IMR-90 (cell line): ENCODE measurements around the gene AOPEP. TPM values are rescaled to one million over a fixed set of nuclear protein-coding genes. Genes with fewer than 3 reads are reported as not detected.

Source experiments
- ATAC-seq: fragments of 200-7000 bp; cut with Tn5 transposase; 2 replicates; pipeline ENCODE4 v1.9.1; 2020; ENCODE audit warnings: low read depth, mild to moderate bottlenecking, moderate library complexity
- BruUV-seq: library from RNA; stranded (reverse); fragments of 400-500 nt; replicated peaks from 2 replicates; lab custom pipeline; 2021; lab: Mats Ljungman, UMichigan
- CTCF ChIA-PET: fragments of 300-600 bp; formaldehyde crosslinking; extraction: SDS; loops from one replicate; lab custom pipeline; 2021; ENCODE audit warnings: antibody characterized with exemption; lab: Yijun Ruan, JAX
- POLR2A ChIA-PET: fragments of 300-600 bp; sonication (Branson Sonifier 250); formaldehyde crosslinking; loops from one replicate; lab custom pipeline; 2022; ENCODE audit warnings: antibody characterized with exemption; ENCODE audit not compliant: unreplicated experiment; lab: Charles Lee
- DNase-seq: peaks from one replicate; pipeline ENCODE4 v3.0.0; 2013
- H2AFZ ChIP-seq: replicated peaks from 2 replicates; pipeline ENCODE3; 2013; ENCODE audit warnings: low read length, mild to moderate bottlenecking; ENCODE audit not compliant: poor library complexity
- H2AK5ac ChIP-seq: 2 replicates; pipeline ENCODE4 v1.6.1; 2013; ENCODE audit warnings: low read depth, low read length, inconsistent platforms
- H2AK9ac ChIP-seq: replicated peaks from 2 replicates; pipeline ENCODE3; 2013; ENCODE audit warnings: mild to moderate bottlenecking, low read depth, low read length, moderate library complexity; ENCODE audit not compliant: poor library complexity
- H2BK120ac ChIP-seq: 2 replicates; pipeline ENCODE4 v1.6.1; 2013; ENCODE audit warnings: low read depth, low read length, inconsistent platforms
- H2BK15ac ChIP-seq: 3 replicates; pipeline ENCODE4 v1.6.1; 2013; ENCODE audit warnings: low read depth, low read length, inconsistent platforms
- H2BK20ac ChIP-seq: 2 replicates; pipeline ENCODE4 v1.6.1; 2013; ENCODE audit warnings: low read depth, mild to moderate bottlenecking, inconsistent platforms, low read length, moderate library complexity
- H2BK5ac ChIP-seq: 2 replicates; pipeline ENCODE4 v1.6.1; 2013; ENCODE audit warnings: mild to moderate bottlenecking, low read depth, low read length, inconsistent platforms; ENCODE audit not compliant: poor library complexity, severe bottlenecking
- H3K14ac ChIP-seq: replicated peaks from 2 replicates; pipeline ENCODE4 v1.6.1; 2013; ENCODE audit warnings: low read depth, low read length, inconsistent platforms
- H3K18ac ChIP-seq: 2 replicates; pipeline ENCODE4 v1.6.1; 2013; ENCODE audit warnings: low read depth, low read length, control low read depth
- H3K23ac ChIP-seq: 2 replicates; pipeline ENCODE4 v1.6.1; 2013; ENCODE audit warnings: low read depth, low read length, inconsistent platforms
- H3K27ac ChIP-seq: 2 replicates; pipeline ENCODE4 v1.5.1; 2013; ENCODE audit warnings: mild to moderate bottlenecking, control low read depth, low read length; ENCODE audit not compliant: insufficient read depth
- H3K27me3 ChIP-seq: 2 replicates; pipeline ENCODE4 v1.6.1; 2013; ENCODE audit warnings: low read length; ENCODE audit not compliant: control insufficient read depth, insufficient read depth
- H3K36me3 ChIP-seq: 2 replicates; pipeline ENCODE4 v1.6.1; 2013; ENCODE audit warnings: low read length, mixed read lengths; ENCODE audit not compliant: control insufficient read depth, insufficient read depth
- H3K4ac ChIP-seq: 2 replicates; pipeline ENCODE4 v1.6.1; 2013; ENCODE audit warnings: low read depth, low read length, inconsistent platforms
- H3K4me1 ChIP-seq: 2 replicates; pipeline ENCODE4 v1.6.1; 2013; ENCODE audit warnings: low read length, mixed read lengths; ENCODE audit not compliant: control insufficient read depth, insufficient read depth
- H3K4me2 ChIP-seq: 2 replicates; pipeline ENCODE4 v1.6.1; 2013; ENCODE audit warnings: low read depth, mild to moderate bottlenecking, control low read depth, low read length, moderate library complexity
- H3K4me3 ChIP-seq: 2 replicates; pipeline ENCODE4 v1.5.1; 2013; ENCODE audit warnings: low read depth, mild to moderate bottlenecking, control low read depth, low read length, moderate library complexity; ENCODE audit not compliant: insufficient read depth
- H3K56ac ChIP-seq: 2 replicates; pipeline ENCODE4 v1.6.1; 2013; ENCODE audit warnings: low read length, inconsistent platforms; ENCODE audit not compliant: insufficient read depth; ENCODE audit errors: extremely low read depth
- H3K79me1 ChIP-seq, 2 experiments: 2 replicates each; pipeline ENCODE4 v1.6.1; 2013; ENCODE audit warnings: low read length in 2 of 2, inconsistent platforms in 1 of 2, low read depth in 1 of 2
- H3K9ac ChIP-seq: 2 replicates; pipeline ENCODE4 v1.6.1; 2013; ENCODE audit warnings: low read depth, low read length, control low read depth
- H3K9me1 ChIP-seq: 2 replicates; pipeline ENCODE4 v1.6.1; 2013; ENCODE audit warnings: low read length, inconsistent platforms; ENCODE audit not compliant: insufficient read depth
- H3K9me3 ChIP-seq: 2 replicates; pipeline ENCODE4 v1.6.1; 2013; ENCODE audit warnings: low read length; ENCODE audit not compliant: control insufficient read depth, insufficient read depth
- H4K20me1 ChIP-seq: 2 replicates; pipeline ENCODE4 v1.6.1; 2013; ENCODE audit warnings: low read length, inconsistent platforms; ENCODE audit not compliant: insufficient read depth
- H4K5ac ChIP-seq: 2 replicates; pipeline ENCODE4 v1.6.1; 2013; ENCODE audit warnings: mild to moderate bottlenecking, low read depth, low read length, control low read depth
- H4K8ac ChIP-seq, 2 experiments: 2 replicates each; pipeline ENCODE4 v1.6.1; 2013; ENCODE audit warnings: low read depth in 2 of 2, low read length in 2 of 2, control low read depth in 1 of 2, inconsistent platforms in 1 of 2
- H4K91ac ChIP-seq: 2 replicates; pipeline ENCODE4 v1.6.1; 2013; ENCODE audit warnings: low read depth, low read length, inconsistent platforms; ENCODE audit not compliant: insufficient read depth
- BHLHE40 ChIP-seq: fragments of 150-350 bp; IDR thresholded peaks from 2 replicates; pipeline ENCODE4 v1.6.1; 2016; ENCODE audit warnings: mild to moderate bottlenecking, low read depth, low read length
- CEBPB ChIP-seq: IDR thresholded peaks from 2 replicates; pipeline ENCODE4 v1.6.1; 2012; ENCODE audit warnings: low read depth, low read length, improper control_type of control experiment
- CHD1 ChIP-seq: IDR thresholded peaks from 2 replicates; pipeline ENCODE4 v1.6.1; 2012; ENCODE audit warnings: low read depth, low read length, improper control_type of control experiment
- FOS ChIP-seq: fragments of 150-350 bp; IDR thresholded peaks from 2 replicates; pipeline ENCODE4 v1.6.1; 2016; ENCODE audit warnings: low read depth, low read length
- MAFK ChIP-seq: IDR thresholded peaks from 2 replicates; pipeline ENCODE4 v1.6.1; 2012; ENCODE audit warnings: low read depth, low read length, improper control_type of control experiment
- MAZ ChIP-seq: IDR thresholded peaks from 2 replicates; pipeline ENCODE4 v1.6.1; 2012; ENCODE audit warnings: low read depth, mild to moderate bottlenecking, low read length, improper control_type of control experiment, moderate library complexity, borderline replicate concordance
- MXI1 ChIP-seq: IDR thresholded peaks from 2 replicates; pipeline ENCODE4 v1.6.1; 2012; ENCODE audit warnings: low read depth, mild to moderate bottlenecking, low read length, moderate library complexity, borderline replicate concordance
- NFE2L2 ChIP-seq: fragments of 150-350 bp; IDR thresholded peaks from 2 replicates; pipeline ENCODE4 v1.6.1; 2016; ENCODE audit warnings: low read depth, mild to moderate bottlenecking, low read length
- POLR2A ChIP-seq: IDR thresholded peaks from 2 replicates; pipeline ENCODE4 v1.6.1; 2012; ENCODE audit warnings: mild to moderate bottlenecking, low read depth, low read length
- RAD21 ChIP-seq: IDR thresholded peaks from 2 replicates; pipeline ENCODE4 v1.6.1; 2012; ENCODE audit warnings: low read length, improper control_type of control experiment
- RCOR1 ChIP-seq: IDR thresholded peaks from 2 replicates; pipeline ENCODE4 v1.6.1; 2012; ENCODE audit warnings: mild to moderate bottlenecking, low read length, improper control_type of control experiment; ENCODE audit not compliant: insufficient replicate concordance
- RFX5 ChIP-seq: IDR thresholded peaks from 2 replicates; pipeline ENCODE4 v1.8.0; 2012; ENCODE audit warnings: low read depth, mild to moderate bottlenecking, low read length, moderate library complexity
- SMC3 ChIP-seq: fragments of 150-350 bp; IDR thresholded peaks from 2 replicates; pipeline ENCODE4 v1.6.1; 2016; ENCODE audit warnings: low read depth, mild to moderate bottlenecking, antibody characterized with exemption, low read length, moderate library complexity
- WGBS, 2 experiments: methylation state at CpG; one replicate each; pipeline versions ENCODE4 v1.1.5 to v1.1.7; 2013; ENCODE audit warnings: missing lambda C conversion rate in 2 of 2; ENCODE audit not compliant: insufficient read length in 1 of 2; ENCODE audit errors: extremely low coverage in 2 of 2; 5-methylcytosine and 5-hydroxymethylcytosine counted together
- dilution Hi-C: fragments of 300-500 bp; cut with HindIII; formaldehyde crosslinking; loops from one replicate; pipeline ENCODE4 v1.14.3; 2018; ENCODE audit warnings: low sequenced_read_pairs; ENCODE audit not compliant: unreplicated experiment
- in situ Hi-C: fragments of 300-500 bp; cut with MboI; formaldehyde crosslinking; loops from 3 replicates; pipeline ENCODE4 v1.14.3; 2019; ENCODE audit warnings: low sequenced_read_pairs, inconsistent platforms, mixed read lengths
- intact Hi-C: fragments of 100-400 bp; cut with micrococcal nuclease; formaldehyde crosslinking; loops from 2 replicates; pipeline ENCODE4 v1.10.0; 2022
- polyA plus RNA-seq, 3 experiments: library from polyadenylated mRNA; depleted of rRNA; stranded (reverse); fragments of >200 nt; gene quantifications; 2 replicates each; pipeline ENCODE4 v1.2.3, GENCODE V29; 2012; ENCODE audit warnings: low replicate concordance in 1 of 3
- total RNA-seq: library from RNA; depleted of rRNA; stranded (reverse); fragments of >200 nt; gene quantifications from 2 replicates; pipeline ENCODE4 v1.2.3, GENCODE V29; 2012
- TF ChIP-seq, protein P1 (sequence below): conservative IDR thresholded peaks from 2 replicates; pipeline ENCODE4 v1.5.1; 2012; ENCODE audit warnings: mild to moderate bottlenecking, low read depth, low read length, improper control_type of control experiment
- TF ChIP-seq, protein P2 (sequence below): fragments of 150-350 bp; IDR thresholded peaks from 2 replicates; pipeline ENCODE4 v1.6.1; 2016; ENCODE audit warnings: low read depth, mild to moderate bottlenecking, low read length, moderate library complexity, borderline replicate concordance
- TF ChIP-seq, protein P3 (sequence below): fragments of 150-350 bp; IDR thresholded peaks from 2 replicates; pipeline ENCODE4 v1.6.1; 2017; ENCODE audit warnings: mild to moderate bottlenecking, antibody characterized with exemption, low read length, low read depth

The AOPEP gene
- total and polyA plus RNA-seq, 2 of the 4 experiments (the other 2 are of a cell fraction), result 34.9 to 38.7 TPM

- Histone ChIP-seq H4K8ac (no peak overlapping the region), H3K4me3 (no peak overlapping the region), H3K79me1 (no peaks in the 10 kb centered on the region), H2BK120ac (no peak overlapping the region), H4K20me1 (no peaks in the 10 kb centered on the region), H2BK15ac (0 out of 3 replicates have a peak overlapping the region, but pooled peaks have one; percentile 14), H3K9me3 (no peaks in the 10 kb centered on the region), H2AK5ac (no peak overlapping the region; the same call in 1 of the 2 replicates), H3K4ac (no peak overlapping the region), H2AK9ac (no peak overlapping the region), H4K91ac (no peak overlapping the region), H3K9ac (no peak overlapping the region), H3K4me2 (no peak overlapping the region; the same call in 1 of the 2 replicates), H2BK20ac (no peak overlapping the region), H3K14ac (peak overlapping the region; percentile 44; the same call in 1 of the 2 replicates), H2AFZ (no peak overlapping the region), H3K27ac (no peak overlapping the region), H3K4me1 (peaks cover 4% of the 10 kb centered on the region; the same call in 1 of the 2 replicates), H3K23ac (no peak overlapping the region), H3K18ac (no peak overlapping the region), H3K27me3 (no peaks in the 10 kb centered on the region), H2BK5ac (no peak overlapping the region), H4K5ac (no peak overlapping the region), H3K9me1 (no peaks in the 10 kb centered on the region), H3K36me3 (no peaks in the 10 kb centered on the region), H3K56ac (no peak overlapping the region)
- no peak for TF ChIP-seq RAD21
- TF ChIP-seq FOS, result no peak
- TF ChIP-seq, protein P1, sequence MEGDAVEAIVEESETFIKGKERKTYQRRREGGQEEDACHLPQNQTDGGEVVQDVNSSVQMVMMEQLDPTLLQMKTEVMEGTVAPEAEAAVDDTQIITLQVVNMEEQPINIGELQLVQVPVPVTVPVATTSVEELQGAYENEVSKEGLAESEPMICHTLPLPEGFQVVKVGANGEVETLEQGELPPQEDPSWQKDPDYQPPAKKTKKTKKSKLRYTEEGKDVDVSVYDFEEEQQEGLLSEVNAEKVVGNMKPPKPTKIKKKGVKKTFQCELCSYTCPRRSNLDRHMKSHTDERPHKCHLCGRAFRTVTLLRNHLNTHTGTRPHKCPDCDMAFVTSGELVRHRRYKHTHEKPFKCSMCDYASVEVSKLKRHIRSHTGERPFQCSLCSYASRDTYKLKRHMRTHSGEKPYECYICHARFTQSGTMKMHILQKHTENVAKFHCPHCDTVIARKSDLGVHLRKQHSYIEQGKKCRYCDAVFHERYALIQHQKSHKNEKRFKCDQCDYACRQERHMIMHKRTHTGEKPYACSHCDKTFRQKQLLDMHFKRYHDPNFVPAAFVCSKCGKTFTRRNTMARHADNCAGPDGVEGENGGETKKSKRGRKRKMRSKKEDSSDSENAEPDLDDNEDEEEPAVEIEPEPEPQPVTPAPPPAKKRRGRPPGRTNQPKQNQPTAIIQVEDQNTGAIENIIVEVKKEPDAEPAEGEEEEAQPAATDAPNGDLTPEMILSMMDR, result no peak
- TF ChIP-seq, protein P2, sequence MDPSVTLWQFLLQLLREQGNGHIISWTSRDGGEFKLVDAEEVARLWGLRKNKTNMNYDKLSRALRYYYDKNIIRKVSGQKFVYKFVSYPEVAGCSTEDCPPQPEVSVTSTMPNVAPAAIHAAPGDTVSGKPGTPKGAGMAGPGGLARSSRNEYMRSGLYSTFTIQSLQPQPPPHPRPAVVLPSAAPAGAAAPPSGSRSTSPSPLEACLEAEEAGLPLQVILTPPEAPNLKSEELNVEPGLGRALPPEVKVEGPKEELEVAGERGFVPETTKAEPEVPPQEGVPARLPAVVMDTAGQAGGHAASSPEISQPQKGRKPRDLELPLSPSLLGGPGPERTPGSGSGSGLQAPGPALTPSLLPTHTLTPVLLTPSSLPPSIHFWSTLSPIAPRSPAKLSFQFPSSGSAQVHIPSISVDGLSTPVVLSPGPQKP, result no peak
- no peak for TF ChIP-seq RCOR1
- no peak for TF ChIP-seq MAFK
- no peak for TF ChIP-seq MXI1
- no peak for TF ChIP-seq NFE2L2
- TF ChIP-seq, protein P3, sequence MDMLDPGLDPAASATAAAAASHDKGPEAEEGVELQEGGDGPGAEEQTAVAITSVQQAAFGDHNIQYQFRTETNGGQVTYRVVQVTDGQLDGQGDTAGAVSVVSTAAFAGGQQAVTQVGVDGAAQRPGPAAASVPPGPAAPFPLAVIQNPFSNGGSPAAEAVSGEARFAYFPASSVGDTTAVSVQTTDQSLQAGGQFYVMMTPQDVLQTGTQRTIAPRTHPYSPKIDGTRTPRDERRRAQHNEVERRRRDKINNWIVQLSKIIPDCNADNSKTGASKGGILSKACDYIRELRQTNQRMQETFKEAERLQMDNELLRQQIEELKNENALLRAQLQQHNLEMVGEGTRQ, result no peak
- TF ChIP-seq MAZ, result no peak
- TF ChIP-seq POLR2A, result no peak
- no peak for TF ChIP-seq RFX5
- no peak for TF ChIP-seq CHD1
- TF ChIP-seq CEBPB, result no peak
- no peak for TF ChIP-seq SMC3
- no peak for TF ChIP-seq BHLHE40
- no peak for DNase-seq
- intact Hi-C loops, result no loop called here
- dilution Hi-C loops, result no loop called here
- ChIA-PET POLR2A (interaction anchor here (0.7 kb wide), 1 partner anchor 1378 kb away, joined by 6 read pairs; no protein-coding TSS in a partner anchor), CTCF (interaction anchor here (1.4 kb wide), 1 partner anchor 16 kb away, joined by 3 read pairs; no protein-coding TSS in a partner anchor)
- BruUV-seq, result no TSS peak
- no peak for ATAC-seq
- WGBS, 2 experiments, result no CpG with 5 or more reads among the region's 2 CpGs
- in situ Hi-C loops, result no loop called here
Observed at GRCh38 chr9:94961870-94962269, 235.4 kb downstream of the AOPEP start.
